ENCODE measurements around the gene FOXN3.

Gene FOXN3

GRCh38 chr14:89359477-89360222 lies 57.4 kb downstream of the FOXN3 start:
- DNase-seq: no peak

DNA sequence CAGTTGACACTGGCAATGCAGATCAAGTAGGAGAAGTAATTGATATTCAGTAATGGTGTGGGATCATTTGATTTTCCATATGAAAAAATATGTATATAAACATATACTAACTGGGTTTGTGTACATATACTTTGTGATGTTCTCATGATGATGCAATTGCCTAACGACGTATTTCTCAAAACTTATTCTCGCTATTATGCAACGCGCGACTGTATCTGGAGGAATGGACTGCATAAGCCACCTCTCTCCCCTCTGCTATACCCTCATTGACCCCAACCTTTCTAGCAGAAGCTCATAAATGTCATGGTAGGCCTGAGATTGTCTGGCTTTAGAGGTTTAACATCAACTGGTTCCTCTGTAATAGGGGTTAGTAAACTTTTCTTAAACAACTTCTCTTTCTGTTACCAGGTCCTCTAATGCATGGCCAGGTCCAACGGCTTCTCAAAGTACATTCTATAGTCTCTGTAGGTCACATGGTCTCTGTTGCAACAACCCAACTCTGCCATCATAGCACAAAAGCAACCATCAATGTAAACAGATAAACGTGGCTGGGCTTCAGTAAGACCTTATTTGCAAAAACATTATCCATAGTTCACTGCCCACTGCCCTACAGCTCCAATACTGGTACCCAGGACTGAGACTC lies 59.3 kb downstream of the FOXN3 start:
- DNase-seq: no peak

GRCh38 chr14:89356927-89357326 lies 60.1 kb downstream of the FOXN3 start:
- DNase-seq: no peak

DNA sequence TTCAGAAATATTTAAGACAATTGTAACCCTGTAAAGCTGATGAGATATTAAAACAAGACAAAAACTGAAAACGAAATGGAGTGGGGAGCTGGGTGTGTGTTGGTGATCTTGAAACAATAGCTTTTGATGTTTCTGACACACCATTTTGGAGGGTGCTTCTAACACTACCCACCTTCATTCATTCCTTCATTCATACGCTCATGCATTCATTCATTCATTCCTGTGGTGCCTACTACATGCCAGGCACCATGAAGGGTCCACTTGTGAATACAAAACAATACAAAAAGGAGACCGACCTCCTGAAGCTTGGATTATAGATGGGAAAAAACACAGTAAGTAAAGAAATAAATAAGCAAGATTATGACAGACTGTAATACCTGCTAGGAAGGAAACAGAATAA lies 60.5 kb downstream of the FOXN3 start:
- DNase-seq: no peak

- no peak for DNase-seq
These were observed 63.3 kb downstream of the FOXN3 start for GRCh38 chr14:89353766-89354113.

DNA sequence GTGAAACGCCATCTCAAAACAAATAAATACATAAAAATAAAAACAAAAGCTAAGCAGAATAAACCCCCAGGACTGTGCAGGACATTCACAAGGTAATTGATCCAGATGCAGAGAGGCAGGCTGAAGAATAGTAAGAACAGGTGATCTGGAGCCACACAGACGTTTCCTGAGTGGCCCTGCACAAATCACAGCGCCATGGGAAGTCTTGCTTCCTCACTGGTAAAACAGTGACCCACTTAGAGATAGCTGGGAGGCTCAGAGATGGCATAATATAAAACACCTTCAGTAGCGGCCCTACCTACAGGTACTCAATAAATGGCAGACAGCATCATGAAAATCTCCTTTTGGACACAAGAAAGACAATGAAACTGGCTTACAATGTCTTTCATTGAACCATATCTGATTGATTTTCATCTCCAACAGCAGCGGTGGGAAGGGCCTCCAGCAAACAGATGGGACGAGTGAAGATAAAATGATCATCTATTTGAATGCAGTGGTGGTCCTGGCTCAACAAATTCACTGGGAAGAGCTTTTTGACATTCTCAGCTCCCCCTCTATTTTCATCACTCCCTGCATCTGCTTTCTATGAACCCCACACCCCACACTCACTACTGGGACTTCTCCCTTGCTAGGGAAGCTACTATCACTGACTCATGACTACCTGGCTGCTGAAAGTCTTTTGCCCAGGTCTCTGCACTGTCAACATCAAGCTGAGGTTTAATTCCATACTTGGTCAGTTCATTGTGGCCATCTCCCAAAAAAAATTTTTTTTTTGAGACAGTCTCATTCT lies 63.9 kb downstream of the FOXN3 start:
- no peak for DNase-seq

DNA sequence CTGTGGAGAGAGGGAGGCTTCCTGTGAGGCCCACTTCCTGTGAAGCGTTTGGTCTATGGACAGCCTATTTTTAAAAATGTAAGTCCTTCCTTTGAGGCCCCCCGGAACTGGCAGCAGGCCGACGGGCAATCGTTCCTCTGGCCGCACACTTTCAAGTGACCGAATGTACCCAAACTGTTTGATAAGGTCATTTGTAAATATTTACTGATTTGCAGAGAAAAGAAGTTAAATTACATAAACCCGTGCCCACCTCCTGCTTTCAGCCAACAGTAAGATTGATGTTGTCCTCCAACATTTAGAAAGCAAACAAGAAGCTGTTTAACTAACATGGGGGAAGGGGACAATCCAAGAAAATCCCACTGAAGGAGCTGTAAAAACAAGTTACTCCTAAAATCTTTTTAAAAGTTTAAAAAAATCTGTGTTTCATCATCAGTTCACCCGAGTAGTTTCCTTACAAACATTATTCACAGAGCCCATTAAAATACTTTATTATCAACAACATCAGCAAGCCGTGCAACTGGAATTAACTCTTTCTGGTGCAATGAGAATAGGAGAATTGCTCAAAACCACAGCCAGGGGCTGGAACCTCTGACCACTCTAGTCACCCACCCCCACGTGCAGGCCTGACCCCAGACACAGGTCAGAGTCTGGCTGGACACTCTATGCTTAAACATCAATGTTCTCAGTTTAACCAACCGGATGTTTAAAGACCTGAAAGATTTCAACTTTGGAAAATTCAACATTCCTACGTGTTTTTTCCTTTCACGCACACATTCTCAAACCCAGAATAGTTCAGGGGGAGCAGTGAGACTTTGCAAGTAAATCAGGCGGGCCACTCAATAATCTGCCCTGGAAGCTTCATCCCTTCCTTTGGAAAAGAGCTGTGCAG lies 65.3 kb downstream of the FOXN3 start:
- DNase-seq: no peak

DNA sequence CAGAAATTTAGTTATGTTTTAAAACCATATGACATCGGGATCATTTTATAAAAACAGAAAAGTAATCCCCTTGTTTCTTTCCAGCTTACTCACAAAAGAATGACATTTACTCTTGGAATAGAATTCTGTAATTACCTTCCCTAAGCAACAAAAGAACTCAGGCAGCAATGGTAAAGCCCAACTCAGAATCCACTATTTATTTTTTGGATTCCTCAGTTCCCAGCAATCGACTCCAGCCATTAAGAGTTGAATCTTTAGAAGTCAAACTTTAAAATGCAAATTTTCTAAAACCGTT lies 65.9 kb downstream of the FOXN3 start:
- DNase-seq: no peak

GRCh38 chr14:89350152-89350551 lies 66.9 kb downstream of the FOXN3 start:
- DNase-seq: no peak

DNA sequence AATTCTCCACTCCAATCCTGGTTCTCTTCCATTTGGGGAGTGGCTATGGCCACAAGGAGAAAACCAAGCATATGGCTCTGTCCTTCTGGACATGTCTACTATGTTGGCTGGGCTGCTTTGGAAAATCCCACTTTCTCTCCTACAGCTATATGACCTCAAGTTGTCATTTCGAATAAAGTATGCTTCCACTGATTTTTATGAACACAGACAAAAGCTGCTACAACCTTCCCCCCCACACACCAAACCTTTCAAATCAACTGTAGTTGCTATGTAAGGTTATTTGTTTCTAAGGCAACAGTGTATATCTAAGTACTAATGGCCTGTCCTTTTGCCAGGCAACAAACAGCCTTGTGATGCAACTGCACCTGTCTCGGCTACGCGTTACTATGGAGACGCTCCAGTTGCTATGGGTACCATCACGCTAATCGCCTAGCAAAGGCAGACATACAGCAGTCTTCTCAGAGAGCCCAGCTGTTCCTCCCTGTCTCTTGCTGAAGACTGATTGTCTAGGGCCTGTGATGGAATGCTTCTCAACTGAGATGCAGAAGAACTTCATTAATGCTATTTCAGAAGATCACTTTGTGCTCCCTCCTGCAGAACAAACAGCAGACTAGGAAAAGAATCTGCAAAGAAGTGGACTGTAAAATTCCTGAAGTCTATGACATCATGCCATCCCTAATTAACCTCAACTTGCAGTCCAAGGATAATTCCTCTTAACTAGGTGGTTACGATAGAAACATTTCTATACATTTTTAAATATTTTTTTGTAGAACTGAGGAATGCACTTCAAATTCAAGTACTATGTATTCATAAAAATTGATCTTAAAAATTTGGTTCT lies 67.6 kb downstream of the FOXN3 start:
- DNase-seq: no peak

DNA sequence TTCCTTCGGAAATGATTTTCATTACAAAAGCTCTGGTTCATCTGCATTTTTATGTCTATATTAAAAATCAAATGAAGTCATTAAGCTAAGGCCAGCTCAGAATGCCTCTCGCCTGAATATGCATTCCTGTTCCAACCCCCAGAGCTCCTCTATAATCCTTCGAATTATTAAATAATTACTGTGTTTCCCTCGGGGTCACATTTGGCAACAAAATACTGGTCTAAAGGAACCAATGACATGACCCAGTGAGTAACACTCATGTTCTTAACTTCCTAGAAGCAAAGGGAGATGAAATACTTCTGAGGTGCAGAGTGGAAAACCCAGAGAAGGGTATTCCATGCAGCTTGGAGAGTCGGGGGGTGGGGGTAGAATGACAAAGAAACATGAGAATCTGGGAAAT lies 68.3 kb downstream of the FOXN3 start:
- no peak for DNase-seq

DNA sequence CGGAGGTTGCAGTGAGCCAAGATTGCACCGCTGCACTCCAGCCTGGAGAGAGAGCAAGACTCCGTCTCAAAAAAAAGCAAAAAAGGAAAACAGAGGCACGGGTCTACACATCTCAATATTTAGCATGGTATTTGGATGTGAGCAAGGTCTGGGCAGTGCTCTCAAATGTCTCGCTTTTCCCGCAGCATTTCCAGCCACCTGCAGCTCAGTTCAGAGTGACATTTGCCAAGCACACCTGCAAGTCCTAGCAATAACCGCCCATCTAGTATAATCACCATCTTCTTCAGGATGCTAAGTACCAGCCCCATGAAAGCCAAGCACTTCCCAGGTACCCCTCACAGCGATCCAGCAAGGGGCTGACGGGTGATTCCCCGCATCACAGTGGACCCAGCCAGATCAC lies 69.1 kb downstream of the FOXN3 start:
- no peak for DNase-seq

GRCh38 chr14:89344920-89345254 lies 72.1 kb downstream of the FOXN3 start:
- DNase-seq: no peak

GRCh38 chr14:89343356-89343755 lies 73.7 kb downstream of the FOXN3 start:
- no peak for DNase-seq

- DNase-seq: no peak
These were observed 75.0 kb downstream of the FOXN3 start for GRCh38 chr14:89342049-89342448.

GRCh38 chr14:89340200-89341181 lies 76.5 kb downstream of the FOXN3 start:
- no peak for DNase-seq

DNA sequence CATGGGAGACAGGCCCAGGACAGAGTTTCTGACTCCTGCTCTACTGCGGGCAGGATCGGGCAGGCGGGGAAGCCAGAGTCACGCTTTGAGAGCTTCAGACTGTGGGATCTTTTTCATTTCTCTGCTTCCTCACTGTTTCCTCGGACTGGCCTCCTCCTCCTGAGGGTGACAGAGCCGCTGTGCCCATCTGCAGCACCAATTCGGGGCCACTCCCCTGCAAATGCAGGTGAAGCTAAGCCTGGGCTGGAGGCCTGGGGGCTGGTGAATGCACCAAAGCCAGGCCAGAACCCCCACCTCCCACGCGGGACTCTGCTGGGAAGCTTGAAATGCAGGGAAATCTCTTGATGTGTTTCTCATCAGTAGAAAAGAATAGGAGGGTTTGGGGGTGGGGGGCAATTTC lies 77.5 kb downstream of the FOXN3 start:
- DNase-seq: no peak

- no peak for DNase-seq
These were observed 77.9 kb downstream of the FOXN3 start for GRCh38 chr14:89339158-89339557.

- no peak for DNase-seq
These were observed 80.7 kb downstream of the FOXN3 start for GRCh38 chr14:89336338-89336737.

DNA sequence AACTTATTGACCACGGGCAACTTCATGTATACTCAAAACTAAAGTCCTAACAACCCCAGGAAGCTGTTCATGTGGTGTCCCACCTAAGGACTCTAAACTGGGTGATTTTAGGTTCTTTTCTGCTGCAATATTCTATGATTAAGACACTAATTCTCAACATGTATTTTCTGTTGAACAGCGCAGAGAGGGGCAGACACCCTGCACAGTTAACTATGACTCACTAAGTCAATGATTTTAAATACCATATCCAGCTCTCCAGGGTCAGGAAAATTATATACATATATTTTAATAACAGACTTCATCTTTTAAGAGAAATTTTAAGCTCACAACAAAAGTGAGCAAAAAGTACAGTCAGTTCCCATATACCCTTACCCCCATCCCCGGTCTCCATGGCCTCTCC lies 85.0 kb downstream of the FOXN3 start:
- no peak for DNase-seq

- no peak for DNase-seq
These were observed 85.6 kb downstream of the FOXN3 start for GRCh38 chr14:89331398-89331797.
